ENCODE measurements around the gene NWD2. TPM values are rescaled to one million over a fixed set of nuclear protein-coding genes. Genes with fewer than 3 reads are reported as not detected.

NWD2 gene
- total RNA-seq, 2 donors from 2014 or later, result not detected

DNA sequence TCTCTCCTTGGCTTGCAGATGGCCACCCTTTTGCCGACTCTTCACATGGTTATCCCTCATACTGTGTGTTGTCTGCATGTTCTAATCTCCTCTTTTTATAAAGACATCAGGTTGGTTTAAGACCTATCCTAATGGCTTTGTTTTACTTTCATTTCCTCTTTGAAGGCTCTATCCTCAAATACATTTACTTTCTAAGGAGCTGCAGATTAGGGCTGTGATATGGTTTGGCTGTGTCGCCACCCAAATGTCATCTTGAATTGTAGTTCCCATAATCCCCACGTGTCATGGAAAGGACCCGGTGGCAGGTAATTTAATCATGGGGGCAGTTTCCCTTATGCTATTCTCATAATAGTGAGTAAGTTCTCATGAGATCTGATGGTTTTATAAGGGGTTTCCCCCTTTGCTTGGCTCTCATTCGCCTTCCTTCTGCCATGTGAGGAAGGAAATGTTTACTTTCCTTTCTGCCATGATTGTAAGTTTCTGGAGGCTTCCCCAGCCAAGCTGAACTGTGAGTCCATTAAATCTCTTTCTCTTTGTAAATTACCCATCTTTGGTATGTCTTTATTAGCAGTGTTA is 237.1 kb downstream of the NWD2 start:
- peaks cover 15% of the 10 kb centered on the region for H3K4me1 Mint-ChIP-seq
- no peaks in the 10 kb centered on the region for H3K9me3 Mint-ChIP-seq
- Histone ChIP-seq H3K4me1 (ENCODE audit: control insufficient read depth, insufficient read depth, low read length) (peaks cover 4% of the 10 kb centered on the region), H3K27ac (ENCODE audit: low read depth, low read length) (no peak overlapping the region), H3K9me3 (ENCODE audit: control insufficient read depth, low read length) (peaks cover 4% of the 10 kb centered on the region), H3K36me3 (ENCODE audit: control insufficient read depth, insufficient read depth, low read length) (no peaks in the 10 kb centered on the region), H3K9ac (ENCODE audit: extremely low read depth, low read length, poor library complexity, severe bottlenecking) (no peak overlapping the region), H3K4me3 (ENCODE audit: low read length) (no peak overlapping the region), H3K27me3 (ENCODE audit: control insufficient read depth, insufficient read depth, low read length, poor library complexity, severe bottlenecking) (no peaks in the 10 kb centered on the region)
- no peak overlapping the region for H3K27ac Mint-ChIP-seq
- no peaks in the 10 kb centered on the region for H3K27me3 Mint-ChIP-seq (ENCODE audit: insufficient read depth)
- H3K36me3 Mint-ChIP-seq (ENCODE audit: low read depth), result no peaks in the 10 kb centered on the region
- TF ChIP-seq, protein P1, sequence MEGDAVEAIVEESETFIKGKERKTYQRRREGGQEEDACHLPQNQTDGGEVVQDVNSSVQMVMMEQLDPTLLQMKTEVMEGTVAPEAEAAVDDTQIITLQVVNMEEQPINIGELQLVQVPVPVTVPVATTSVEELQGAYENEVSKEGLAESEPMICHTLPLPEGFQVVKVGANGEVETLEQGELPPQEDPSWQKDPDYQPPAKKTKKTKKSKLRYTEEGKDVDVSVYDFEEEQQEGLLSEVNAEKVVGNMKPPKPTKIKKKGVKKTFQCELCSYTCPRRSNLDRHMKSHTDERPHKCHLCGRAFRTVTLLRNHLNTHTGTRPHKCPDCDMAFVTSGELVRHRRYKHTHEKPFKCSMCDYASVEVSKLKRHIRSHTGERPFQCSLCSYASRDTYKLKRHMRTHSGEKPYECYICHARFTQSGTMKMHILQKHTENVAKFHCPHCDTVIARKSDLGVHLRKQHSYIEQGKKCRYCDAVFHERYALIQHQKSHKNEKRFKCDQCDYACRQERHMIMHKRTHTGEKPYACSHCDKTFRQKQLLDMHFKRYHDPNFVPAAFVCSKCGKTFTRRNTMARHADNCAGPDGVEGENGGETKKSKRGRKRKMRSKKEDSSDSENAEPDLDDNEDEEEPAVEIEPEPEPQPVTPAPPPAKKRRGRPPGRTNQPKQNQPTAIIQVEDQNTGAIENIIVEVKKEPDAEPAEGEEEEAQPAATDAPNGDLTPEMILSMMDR (conservative IDR thresholded peaks at IDR 0.05), result no peak
- WGBS, 2 experiments (ENCODE audit: insufficient coverage in 1 of 2, insufficient read length in 1 of 2), result 83 to 90% methylated on average over 1 to 5 of the region's 5 CpGs
- DNase-seq, result no peak
- no peak overlapping the region for H3K4me3 Mint-ChIP-seq

DNA sequence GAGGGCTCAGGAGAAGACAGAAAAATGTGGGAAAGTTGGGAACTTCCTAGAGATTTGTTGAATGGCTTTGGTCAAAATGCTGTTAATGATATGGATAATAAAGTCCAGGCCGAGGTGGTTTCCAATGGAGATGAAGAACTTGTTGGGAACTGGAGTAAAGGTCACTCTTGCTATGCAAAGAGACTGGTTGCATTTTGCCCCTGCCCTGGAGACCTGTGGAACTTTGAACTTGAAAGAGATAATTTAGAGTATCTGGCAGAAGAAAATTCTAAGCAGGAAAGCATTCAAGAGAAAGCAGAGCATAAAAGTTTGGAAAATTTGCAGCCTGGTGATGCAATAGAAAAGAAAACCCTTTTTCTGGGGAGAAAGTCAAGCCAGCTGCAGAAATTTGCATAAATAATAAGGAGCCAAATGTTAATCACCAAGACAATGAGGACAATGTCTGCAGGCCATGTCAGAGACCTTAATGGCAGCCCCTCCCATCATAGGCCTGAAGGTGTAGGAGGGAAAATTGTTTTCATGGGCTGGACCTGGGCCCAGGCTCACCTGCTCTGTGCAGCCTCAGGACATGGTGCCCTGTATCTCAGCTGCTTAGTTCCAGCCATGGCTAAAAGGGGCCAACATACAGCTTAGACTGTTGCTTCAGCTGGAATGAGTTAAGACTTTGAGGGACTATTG is 237.8 kb downstream of the NWD2 start:
- Histone ChIP-seq H3K9ac (ENCODE audit: extremely low read depth, low read length, poor library complexity, severe bottlenecking) (no peak overlapping the region), H3K36me3 (ENCODE audit: control insufficient read depth, insufficient read depth, low read length) (no peaks in the 10 kb centered on the region), H3K27me3 (ENCODE audit: control insufficient read depth, insufficient read depth, low read length, poor library complexity, severe bottlenecking) (no peaks in the 10 kb centered on the region), H3K4me1 (ENCODE audit: control insufficient read depth, insufficient read depth, low read length) (peaks cover 4% of the 10 kb centered on the region), H3K4me3 (ENCODE audit: low read length) (no peak overlapping the region), H3K9me3 (ENCODE audit: control insufficient read depth, low read length) (peaks cover 4% of the 10 kb centered on the region), H3K27ac (ENCODE audit: low read depth, low read length) (no peak overlapping the region)
- WGBS, 2 experiments (ENCODE audit: insufficient coverage in 1 of 2, insufficient read length in 1 of 2), result 81 to 100% methylated on average over 1 of the region's 1 CpG
- no peaks in the 10 kb centered on the region for H3K36me3 Mint-ChIP-seq (ENCODE audit: low read depth)
- DNase-seq, result no peak
- no peak overlapping the region for H3K27ac Mint-ChIP-seq
- peaks cover 15% of the 10 kb centered on the region for H3K4me1 Mint-ChIP-seq
- H3K4me3 Mint-ChIP-seq, result no peak overlapping the region
- TF ChIP-seq, protein P1 (conservative IDR thresholded peaks at IDR 0.05), result no peak
- no peaks in the 10 kb centered on the region for H3K9me3 Mint-ChIP-seq
- H3K27me3 Mint-ChIP-seq (ENCODE audit: insufficient read depth), result no peaks in the 10 kb centered on the region

DNA sequence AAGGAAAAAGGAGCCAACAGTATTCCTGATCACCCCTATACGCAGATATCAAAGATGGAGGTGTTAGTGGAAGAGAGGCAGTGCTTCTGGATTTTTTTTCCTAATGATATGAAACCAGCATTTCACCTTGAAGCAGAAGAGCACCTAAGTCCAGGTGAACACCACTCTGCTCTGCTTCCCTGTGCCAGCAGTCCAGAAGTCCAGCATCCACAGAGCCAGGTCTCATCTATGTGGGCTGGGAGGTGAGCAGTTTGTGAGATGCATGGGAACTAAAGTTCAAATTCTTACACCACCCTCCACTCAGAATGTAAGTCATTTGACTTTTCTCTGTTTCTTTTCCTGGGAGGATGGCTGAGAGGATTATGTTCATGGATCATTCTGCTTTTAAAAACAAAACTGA is 239.1 kb downstream of the NWD2 start:
- Histone ChIP-seq H3K9ac (ENCODE audit: extremely low read depth, low read length, poor library complexity, severe bottlenecking) (no peak overlapping the region), H3K9me3 (ENCODE audit: control insufficient read depth, low read length) (peaks cover 4% of the 10 kb centered on the region), H3K4me1 (ENCODE audit: control insufficient read depth, insufficient read depth, low read length) (peaks cover 4% of the 10 kb centered on the region), H3K27me3 (ENCODE audit: control insufficient read depth, insufficient read depth, low read length, poor library complexity, severe bottlenecking) (no peaks in the 10 kb centered on the region), H3K27ac (ENCODE audit: low read depth, low read length) (no peak overlapping the region), H3K4me3 (ENCODE audit: low read length) (no peak overlapping the region), H3K36me3 (ENCODE audit: control insufficient read depth, insufficient read depth, low read length) (no peaks in the 10 kb centered on the region)
- no peak for DNase-seq
- no peaks in the 10 kb centered on the region for H3K36me3 Mint-ChIP-seq (ENCODE audit: low read depth)
- H3K4me3 Mint-ChIP-seq, result no peak overlapping the region
- WGBS, 2 experiments (ENCODE audit: insufficient coverage in 1 of 2, insufficient read length in 1 of 2), result 0% methylated on average over 1 of the region's 1 CpG; no CpG with 5 or more reads in 1 of the 2 experiments
- no peaks in the 10 kb centered on the region for H3K9me3 Mint-ChIP-seq
- no peak overlapping the region for H3K27ac Mint-ChIP-seq
- TF ChIP-seq, protein P1 (conservative IDR thresholded peaks at IDR 0.05), result no peak
- H3K4me1 Mint-ChIP-seq, result peaks cover 15% of the 10 kb centered on the region
- H3K27me3 Mint-ChIP-seq (ENCODE audit: insufficient read depth), result no peaks in the 10 kb centered on the region
